Activated effector memory CD4-positive, alpha-beta T cell treated with anti-CD3 and anti-CD28 coated beads, Interleukin-2, amount 50 U/mL, for 16 hours (primary cell): ENCODE measurements around the gene ABHD17A.
"Not testable (repeated sequence)": the region's sequence is repeated elsewhere in the genome, so short reads cannot be mapped to it uniquely, and the experiment has no call there.

Experiments used
- DNase-seq: peaks from one replicate; pipeline ENCODE4 v3.0.0-alpha.2; 2020

The ABHD17A gene

GRCh38 chr19:1908364-1908678, 23.0 kb upstream of the ABHD17A start:
- DNase-seq: no peak

GRCh38 chr19:1907563-1908363, 22.5 kb upstream of the ABHD17A start:
- DNase-seq: no peak

GRCh38 chr19:1906985-1907562, 21.8 kb upstream of the ABHD17A start:
- no peak for DNase-seq

- DNase-seq: no peak
These were observed 20.6 kb upstream of the ABHD17A start for GRCh38 chr19:1905863-1906375.

GRCh38 chr19:1905110-1905862, 20.0 kb upstream of the ABHD17A start, which contains the start of the genes ADAT3 and SCAMP4:
Gene ADAT3, plus strand, starts transcription at chr19:1905399. Its CDS starts 6,649 bp downstream, at chr19:1912048.
Gene SCAMP4, plus strand, starts transcription at chr19:1905399. Its CDS starts 9,621 bp downstream, at chr19:1915020.
- peak; percentile 100 for DNase-seq

- no peak for DNase-seq
These were observed 19.5 kb upstream of the ABHD17A start for GRCh38 chr19:1904860-1905109.

GRCh38 chr19:1902923-1903322, 17.6 kb upstream of the ABHD17A start:
- no peak for DNase-seq

- DNase-seq: no peak
These were observed 16.7 kb upstream of the ABHD17A start for GRCh38 chr19:1901940-1902404.

GRCh38 chr19:1896508-1896907, 11.2 kb upstream of the ABHD17A start:
- DNase-seq: no peak

- no peak for DNase-seq
These were observed 8.5 kb upstream of the ABHD17A start for GRCh38 chr19:1893791-1894190.

GRCh38 chr19:1889907-1890306, 4.6 kb upstream of the ABHD17A start:
- DNase-seq: no peak

GRCh38 chr19:1888385-1888784, 3.1 kb upstream of the ABHD17A start:
- no peak for DNase-seq

- DNase-seq: not testable (repeated sequence)
These were observed 1.1 kb upstream of the ABHD17A start for GRCh38 chr19:1886360-1886759.

- DNase-seq: no peak
These were observed 469 bp downstream of the ABHD17A start for GRCh38 chr19:1884719-1885334.

- DNase-seq: no peak
These were observed 991 bp downstream of the ABHD17A start for GRCh38 chr19:1884291-1884718.

GRCh38 chr19:1883784-1884183, 1.5 kb downstream of the ABHD17A start:
- no peak for DNase-seq

GRCh38 chr19:1882786-1883692, 2.3 kb downstream of the ABHD17A start:
- DNase-seq: no peak

GRCh38 chr19:1882089-1882785, 3.1 kb downstream of the ABHD17A start:
- DNase-seq: peak; percentile 88

- DNase-seq: not testable (repeated sequence)
These were observed 3.8 kb downstream of the ABHD17A start for GRCh38 chr19:1881393-1882088.

GRCh38 chr19:1880611-1881392, 4.5 kb downstream of the ABHD17A start:
- no peak for DNase-seq
